HG03432 (cell line): ENCODE results near the gene INTU.
"Not testable (repeated sequence)": the region's sequence is repeated elsewhere in the genome, so short reads cannot be mapped to it uniquely, and the experiment has no call there.

Source experiments
- ATAC-seq: cut with Tn5 transposase; IDR thresholded peaks from one replicate; pipeline ENCODE4 v1.9.1; 2021; ENCODE audit warnings: mild to moderate bottlenecking, moderate library complexity; ENCODE audit not compliant: unreplicated experiment

INTU gene

DNA sequence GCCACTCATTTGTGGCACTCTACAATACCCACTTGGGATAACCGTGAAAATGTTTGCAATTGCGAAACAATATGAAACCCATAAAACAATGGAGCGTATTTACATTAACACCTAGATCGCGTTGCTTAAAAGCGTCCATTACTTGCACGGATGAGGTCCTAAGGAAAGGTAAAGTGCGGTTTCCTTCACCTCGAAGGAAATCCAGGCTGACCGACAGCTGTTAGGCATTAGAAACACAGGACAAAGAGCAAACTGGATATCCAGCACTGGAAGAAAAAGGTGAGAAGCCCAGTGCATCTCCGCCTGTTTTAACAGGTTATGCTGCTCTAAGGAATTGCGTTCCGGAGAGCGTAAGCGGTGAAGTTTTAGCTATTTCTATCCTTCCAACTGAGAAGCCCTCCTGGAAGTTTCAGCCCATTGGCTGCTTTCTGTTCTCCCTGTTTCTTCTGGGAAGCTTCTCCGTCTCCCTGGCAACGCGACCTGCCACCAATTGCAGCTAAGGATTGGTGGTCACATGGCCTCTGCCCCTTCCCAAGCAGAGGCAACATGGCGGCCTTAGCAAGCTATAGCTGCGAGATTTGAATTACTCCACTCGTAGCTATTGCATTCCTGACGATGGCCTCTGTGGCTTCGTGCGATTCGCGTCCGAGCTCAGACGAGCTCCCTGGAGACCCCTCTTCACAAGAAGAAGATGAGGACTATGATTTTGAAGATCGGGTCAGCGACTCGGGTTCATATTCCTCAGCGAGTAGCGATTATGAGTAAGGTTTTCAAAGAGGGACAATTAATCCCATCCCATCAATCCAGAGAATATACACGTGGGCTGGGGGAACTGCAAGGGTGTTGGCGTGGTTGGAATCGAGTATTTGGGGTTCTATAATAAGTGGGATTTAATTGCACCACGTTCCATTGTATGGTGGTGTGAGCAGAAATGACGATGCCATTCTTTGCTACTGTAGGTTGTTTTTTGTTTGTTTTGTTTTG lies at the start of gene INTU:
INTU (plus strand) TSS at position 538 of the 984 bp plus-strand sequence; CDS start at position 616, 78 bp downstream.
- ATAC-seq, result peak; percentile 100

- not testable (repeated sequence) for ATAC-seq
Measured at GRCh38 chr4:127586496-127586895, 46.3 kb upstream of the INTU start.

- ATAC-seq, result peak; percentile 99
Measured at GRCh38 chr4:127586922-127587571, 45.7 kb upstream of the INTU start.

- ATAC-seq, result not testable (repeated sequence)
Measured at GRCh38 chr4:127589153-127589552, 43.6 kb upstream of the INTU start.

DNA sequence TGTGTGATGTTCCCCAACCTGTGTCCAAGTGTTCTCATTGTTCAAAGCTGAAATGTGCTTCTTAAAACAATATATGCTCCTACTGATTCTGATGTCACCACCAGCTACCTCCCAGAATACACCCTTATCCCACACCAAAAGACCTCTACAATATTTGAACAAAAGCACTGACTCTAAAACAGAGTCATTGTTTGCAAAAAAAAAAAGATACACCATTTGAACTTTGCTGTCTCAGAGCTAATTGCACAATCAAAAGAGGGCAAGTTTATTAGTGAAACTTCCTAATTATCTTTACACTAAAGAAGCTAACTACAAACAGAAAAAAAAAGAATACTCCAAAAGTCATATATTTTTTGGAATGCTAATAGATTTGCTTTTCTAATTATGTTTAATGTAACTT lies 34.1 kb upstream of the INTU start:
- ATAC-seq, result no peak

DNA sequence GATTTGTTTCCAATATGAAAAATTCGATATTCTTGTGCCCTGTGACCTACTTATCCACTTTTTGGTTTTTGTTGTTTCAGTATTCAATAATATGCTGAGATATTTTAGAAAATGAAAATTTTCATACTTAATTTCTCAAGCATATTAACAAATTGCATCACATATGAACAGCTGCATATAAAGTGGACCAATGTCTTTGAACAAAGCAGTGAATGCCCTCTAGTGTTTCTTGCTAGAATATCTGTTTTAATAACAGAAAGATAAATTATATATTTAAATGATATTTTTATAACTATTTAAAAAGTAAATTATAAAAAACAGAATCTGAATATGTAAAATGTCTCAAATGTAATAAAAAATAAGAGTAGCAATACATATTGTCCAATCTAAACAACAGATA lies 31.7 kb upstream of the INTU start:
- ATAC-seq, result no peak

GRCh38 chr4:127604949-127605709 lies 27.6 kb upstream of the INTU start:
- ATAC-seq, result no peak

- ATAC-seq, result no peak
Measured at GRCh38 chr4:127606823-127607222, 25.9 kb upstream of the INTU start.

GRCh38 chr4:127609484-127609883 lies 23.3 kb upstream of the INTU start:
- ATAC-seq, result no peak

DNA sequence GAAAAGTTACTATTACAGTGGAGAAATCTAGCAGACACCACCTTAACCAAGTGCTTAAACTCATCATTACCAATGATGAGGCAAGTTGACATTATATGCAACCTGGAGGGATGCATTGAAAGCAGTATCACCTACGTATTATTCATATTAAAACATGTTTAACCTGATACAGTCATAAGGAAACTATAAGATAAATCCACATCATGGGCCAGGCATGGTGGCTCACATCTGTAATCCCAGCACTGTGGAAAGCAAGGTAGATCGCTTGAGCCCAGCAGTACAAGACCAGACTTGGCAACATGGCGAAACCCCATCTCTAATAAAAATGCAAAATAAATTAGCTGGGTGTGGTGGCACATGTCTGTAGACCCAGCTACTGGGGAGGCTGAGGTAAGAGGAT lies 22.3 kb upstream of the INTU start:
- no peak for ATAC-seq

- ATAC-seq, result no peak
Measured at GRCh38 chr4:127616898-127617297, 15.9 kb upstream of the INTU start.

DNA sequence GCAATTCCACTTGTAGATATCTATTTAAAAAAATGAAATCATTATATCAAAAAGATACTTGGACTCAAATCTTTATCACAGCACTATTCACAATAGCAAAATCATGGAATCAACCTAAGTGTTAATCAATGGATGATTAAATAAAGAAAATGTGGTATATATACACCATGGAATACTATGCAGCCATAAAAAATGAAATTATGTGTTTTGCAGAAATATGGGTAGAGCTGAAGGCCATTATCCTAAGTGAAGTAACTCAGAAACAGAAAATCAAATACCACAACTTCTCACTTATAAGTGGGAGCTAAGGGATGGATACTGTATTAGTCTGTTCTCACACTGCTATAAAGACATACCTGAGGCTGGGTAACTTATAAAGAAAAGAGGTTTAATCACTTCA lies 14.3 kb upstream of the INTU start:
- no peak for ATAC-seq

- no peak for ATAC-seq
Measured at GRCh38 chr4:127622621-127622920, 10.2 kb upstream of the INTU start.

- peak; percentile 57 for ATAC-seq
Measured at GRCh38 chr4:127622921-127623796, 9.6 kb upstream of the INTU start.

- no peak for ATAC-seq
Measured at GRCh38 chr4:127623797-127624083, 9.0 kb upstream of the INTU start.

GRCh38 chr4:127624173-127624572 lies 8.6 kb upstream of the INTU start:
- ATAC-seq, result peak; percentile 40

DNA sequence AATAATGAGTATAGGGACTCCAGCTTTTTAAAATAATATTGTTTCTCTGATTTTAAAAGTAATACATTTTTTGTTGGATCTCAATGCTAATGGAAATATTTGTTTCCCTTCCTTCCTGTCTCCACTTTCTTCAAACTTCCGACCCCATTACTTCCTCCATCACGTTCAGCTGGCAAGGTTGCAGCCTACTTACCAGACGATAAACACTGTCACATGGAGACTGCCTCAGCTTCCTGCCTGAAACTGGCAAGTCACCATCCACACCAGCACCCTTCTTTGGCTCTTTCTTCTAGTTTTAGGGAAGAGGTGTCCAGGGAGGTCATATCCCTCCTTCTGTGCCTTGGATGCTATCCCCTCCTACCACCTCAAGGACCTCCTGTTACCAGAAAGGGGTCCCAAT lies 3.4 kb upstream of the INTU start:
- no peak for ATAC-seq

DNA sequence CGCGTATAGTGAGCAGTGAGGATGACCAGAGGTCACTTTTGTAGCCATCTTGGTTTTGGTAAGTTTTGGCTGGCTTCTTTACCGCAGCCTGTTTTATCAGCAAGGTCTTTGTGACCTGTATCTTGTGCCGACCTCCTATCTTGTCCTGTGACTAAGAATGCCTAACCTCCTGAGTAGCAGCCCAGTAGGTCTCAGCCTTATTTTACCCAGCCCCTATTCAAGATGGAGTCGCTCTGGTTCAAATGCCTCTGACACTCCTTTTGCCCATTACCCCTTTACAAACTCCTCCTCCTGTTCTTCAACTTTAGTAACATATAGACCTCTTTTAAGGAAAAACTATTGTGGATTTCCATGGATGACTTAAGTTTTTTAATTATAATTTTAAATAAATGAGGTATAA lies 2.6 kb upstream of the INTU start:
- ATAC-seq, result no peak

DNA sequence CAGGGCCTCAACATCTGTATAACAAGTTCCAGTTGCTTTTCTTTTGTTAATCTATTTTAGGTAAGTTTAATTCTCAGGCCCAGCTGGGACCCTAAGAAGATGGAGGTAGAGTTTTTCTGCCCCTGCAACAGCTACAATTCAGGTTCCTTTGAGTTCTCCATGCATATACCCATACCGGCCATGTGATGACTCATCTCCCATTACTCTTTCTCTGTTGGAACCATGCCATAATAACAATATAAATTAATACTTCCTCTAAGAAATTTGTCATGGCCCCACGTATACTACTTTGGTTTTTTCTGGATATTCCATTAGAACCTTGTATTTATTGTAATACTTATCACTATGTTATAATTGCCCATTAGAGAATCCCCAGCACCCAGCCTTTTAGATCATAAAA lies 1.3 kb upstream of the INTU start:
- no peak for ATAC-seq

GRCh38 chr4:127634181-127634580 lies 1.4 kb downstream of the INTU start:
- ATAC-seq, result no peak

DNA sequence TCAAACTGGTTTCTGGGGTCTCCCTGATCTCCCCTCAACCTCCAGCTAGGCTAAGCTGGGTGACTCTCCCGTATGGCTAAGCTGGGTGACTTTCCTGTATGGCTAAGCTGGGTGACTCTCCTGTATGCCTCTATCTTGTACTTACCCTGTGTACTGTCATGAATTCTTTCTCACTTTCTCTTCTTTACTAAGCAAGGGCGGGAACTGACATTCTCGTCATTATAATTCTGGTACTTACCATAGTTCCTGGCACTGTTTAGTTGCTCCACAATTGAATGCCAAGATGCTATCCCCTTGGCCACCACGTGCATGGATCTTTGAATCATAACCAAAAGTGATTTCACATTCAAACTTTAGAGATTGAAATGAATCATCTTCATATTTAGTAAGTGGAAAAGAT lies 8.8 kb downstream of the INTU start:
- ATAC-seq, result no peak
